Peyer's patch (tissue), 4 donors: ENCODE results near the gene TRHDE.

Experiments used
- CTCF ChIP-seq, 6 experiments: fragments of 450-650 bp in 4 of 6; fragments of 200-600 bp in 2 of 6; sonication (generic) in 1 of 6; IDR thresholded peaks; one replicate each; pipeline ENCODE4 v1.5.1; 2017 to 2019; ENCODE audit warnings: antibody characterized with exemption in 6 of 6, mild to moderate bottlenecking in 3 of 6, moderate library complexity in 1 of 6
- POLR2A ChIP-seq, 2 donors: fragments of 450-650 bp; IDR thresholded peaks; one replicate each; pipeline ENCODE4 v1.5.1; 2017; ENCODE audit warnings: antibody characterized with exemption in 2 of 2, mild to moderate bottlenecking in 2 of 2, moderate library complexity in 2 of 2

GRCh38 chr12:72269491-72269890 is 2.7 kb upstream of the TRHDE start:
- TF ChIP-seq CTCF (IDR thresholded peaks at IDR 0.05) = no peak
- no peak for TF ChIP-seq POLR2A (IDR thresholded peaks at IDR 0.05)
